Activated CD8-positive, alpha-beta memory T cell treated with anti-CD3 and anti-CD28 coated beads for 4 hours (primary cell): ENCODE data around the gene KCTD16.

Experiments
- DNase-seq, 2 donors: peaks; one replicate each; pipeline ENCODE4 v3.0.0-alpha.2; 2020; ENCODE audit warnings: low read depth in 2 of 2

KCTD16 gene

GRCh38 chr5:144403817-144404420, 233.2 kb downstream of the KCTD16 start:
- no peak for DNase-seq

DNA sequence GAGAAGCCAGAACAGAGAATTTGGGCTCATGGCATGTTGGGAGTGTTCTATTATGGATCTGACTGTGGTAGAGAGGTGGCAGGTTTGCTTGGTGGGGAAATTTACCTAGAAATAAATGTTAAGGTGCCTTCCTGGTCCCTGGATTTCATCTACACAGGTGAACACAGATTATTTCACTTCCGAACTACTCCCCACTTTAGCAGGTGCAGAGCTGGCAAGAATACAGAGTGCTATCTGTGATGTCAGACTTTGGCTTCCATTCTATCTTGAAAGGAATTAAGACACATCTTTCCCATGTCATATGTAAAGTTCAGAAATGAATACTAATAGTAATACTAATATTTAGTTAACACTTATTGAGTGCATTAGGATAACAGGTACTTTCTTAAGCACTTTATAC, 234.0 kb downstream of the KCTD16 start:
- no peak for DNase-seq

- DNase-seq, result no peak
Measured at GRCh38 chr5:144405991-144406390, 235.3 kb downstream of the KCTD16 start.

DNA sequence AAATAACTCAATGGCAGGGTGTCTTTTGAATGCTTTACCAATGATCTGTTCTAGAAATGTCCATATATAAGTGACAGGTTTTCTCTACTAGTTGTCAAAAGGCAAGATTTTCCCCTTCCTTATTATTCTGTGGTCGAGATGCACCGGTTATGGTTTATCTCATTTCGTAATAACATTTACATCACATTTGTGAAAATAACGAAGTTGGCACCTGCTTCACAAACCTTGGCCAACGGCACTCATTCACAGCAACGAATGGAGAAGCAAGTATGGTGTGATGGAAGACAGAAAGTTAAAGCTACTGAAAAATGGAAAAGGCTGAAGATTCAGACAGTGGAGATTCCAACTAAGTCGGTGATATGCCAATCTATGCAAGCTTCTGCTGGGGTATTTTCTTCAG, 235.8 kb downstream of the KCTD16 start:
- no peak for DNase-seq

- DNase-seq, result no peak
Measured at GRCh38 chr5:144414202-144415029, 243.7 kb downstream of the KCTD16 start.

DNA sequence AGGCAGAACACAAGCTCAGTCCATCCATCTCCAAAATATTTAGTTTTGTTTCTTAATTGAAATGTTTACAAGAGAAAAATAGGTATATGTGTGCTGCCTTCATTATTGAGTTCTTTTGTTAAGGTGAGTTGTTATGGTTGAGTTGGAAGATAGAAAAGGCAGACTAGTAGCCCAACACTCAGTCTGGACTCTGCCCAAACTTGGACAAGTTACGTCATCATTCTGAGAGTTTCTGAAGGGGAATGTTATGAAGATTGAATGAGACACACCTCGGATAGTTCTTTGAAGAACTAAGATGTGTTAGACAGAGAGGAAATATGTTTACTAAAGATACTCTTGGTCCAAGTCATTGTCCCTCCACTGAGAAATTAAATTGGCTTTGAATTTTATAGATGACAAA, 245.5 kb downstream of the KCTD16 start:
- DNase-seq, result no peak

DNA sequence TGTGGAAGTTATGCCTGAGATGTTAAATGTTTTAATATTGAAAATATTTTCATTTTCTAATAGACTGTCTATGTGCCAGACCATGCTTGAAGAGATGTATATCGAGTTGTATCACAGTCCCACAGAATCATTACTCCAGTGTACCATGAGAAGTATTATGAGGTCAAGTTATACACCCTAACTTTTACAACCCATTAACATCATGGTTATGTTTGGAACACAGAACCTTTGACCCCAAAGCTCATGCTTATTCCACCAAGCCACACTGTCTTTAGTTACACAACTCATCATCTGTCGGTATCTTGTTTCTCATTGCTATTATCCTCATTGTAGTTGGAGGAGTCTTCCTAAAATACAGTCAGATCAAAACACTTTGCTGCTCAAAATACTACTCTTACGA, 248.0 kb downstream of the KCTD16 start:
- DNase-seq, result no peak

DNA sequence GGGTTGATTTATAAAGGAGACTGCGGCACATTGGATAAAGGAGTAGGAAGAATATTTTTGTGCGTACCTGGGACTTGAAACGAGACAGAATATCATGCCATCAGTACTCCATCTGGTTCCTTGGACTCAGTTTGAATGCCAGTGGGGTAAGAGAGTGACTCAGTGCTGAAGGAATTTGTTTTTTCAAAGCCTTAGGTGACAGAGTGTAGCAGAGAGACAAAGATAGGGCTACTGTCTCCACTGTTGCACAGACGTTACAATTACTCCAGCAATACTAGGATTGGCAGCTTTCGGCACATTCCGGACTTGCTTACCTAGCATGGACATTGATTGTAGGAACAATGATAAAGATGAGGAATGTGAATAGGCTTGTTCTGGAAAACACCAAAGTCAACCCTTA, 250.7 kb downstream of the KCTD16 start:
- no peak for DNase-seq

DNA sequence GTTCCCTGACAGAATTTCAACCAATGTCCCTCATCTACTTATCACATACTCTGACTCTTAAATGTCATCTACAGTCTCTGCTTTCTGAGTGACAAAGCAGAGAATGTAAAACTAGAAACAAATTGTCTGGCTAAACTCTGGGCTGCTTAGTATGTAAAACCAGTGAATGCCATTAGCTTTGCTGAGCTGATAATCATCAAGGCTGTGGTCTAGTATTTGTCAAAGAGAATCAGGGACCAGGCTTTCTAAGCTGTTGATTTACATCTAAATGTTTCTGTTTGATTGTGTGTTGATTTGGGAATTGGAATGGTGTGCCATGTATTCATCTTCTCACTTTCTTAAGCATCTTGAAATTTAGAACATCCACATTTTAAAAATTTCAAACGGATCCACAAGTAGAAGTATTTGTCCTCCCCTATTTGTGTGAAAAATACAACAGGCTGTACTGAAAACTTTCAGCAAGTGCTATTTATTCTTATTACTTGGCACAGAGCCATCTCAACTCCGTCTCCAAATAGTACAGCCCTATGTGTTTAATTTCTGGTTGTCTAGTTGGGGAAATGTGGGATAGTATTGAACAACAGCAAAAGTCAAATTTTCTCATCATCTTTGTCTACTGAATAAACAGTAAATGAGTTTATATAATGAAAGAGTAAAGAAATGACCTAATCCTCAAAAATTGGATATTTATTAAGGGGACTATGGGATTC, 251.5 kb downstream of the KCTD16 start:
- DNase-seq, result no peak

DNA sequence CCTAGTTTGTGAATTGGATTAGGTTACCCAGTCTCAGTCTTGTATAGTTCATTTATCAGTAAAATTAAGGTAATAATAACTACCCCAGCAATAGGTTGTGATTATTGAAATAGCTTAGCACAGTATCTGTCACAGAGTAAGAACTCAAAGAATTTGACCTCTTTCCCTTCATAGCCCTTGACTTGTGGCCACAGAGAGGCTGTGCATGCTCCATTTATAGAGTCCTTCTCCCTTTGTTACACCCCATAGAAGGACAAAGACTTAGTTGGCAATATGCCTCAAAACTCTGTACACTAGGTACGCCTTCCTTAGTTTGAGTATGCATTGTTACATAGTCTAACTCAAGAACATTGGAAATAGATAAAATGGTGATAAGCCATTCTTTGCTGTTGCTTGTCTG, 257.2 kb downstream of the KCTD16 start:
- DNase-seq, result no peak

DNA sequence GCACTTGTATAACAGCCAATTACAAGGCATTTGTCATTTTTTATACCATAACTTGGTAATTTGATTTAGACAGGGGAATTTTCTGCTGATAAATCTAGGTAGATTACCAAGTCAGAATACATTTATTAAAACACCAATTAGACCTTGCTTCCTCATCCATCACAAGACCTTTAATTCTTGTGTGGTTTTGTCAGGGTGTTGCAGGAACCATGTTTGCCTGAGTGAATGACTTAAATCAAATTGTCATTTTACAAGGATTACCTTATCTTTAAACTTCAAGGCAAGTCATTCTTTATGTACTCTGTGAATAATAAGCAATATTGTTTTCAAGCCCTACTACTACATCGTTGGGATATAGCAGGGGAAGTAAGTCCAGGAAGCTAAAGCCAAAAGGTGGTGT, 257.7 kb downstream of the KCTD16 start:
- DNase-seq, result no peak

GRCh38 chr5:144429405-144429804, 258.7 kb downstream of the KCTD16 start:
- no peak for DNase-seq

- no peak for DNase-seq
Measured at GRCh38 chr5:144429905-144430304, 259.2 kb downstream of the KCTD16 start.

DNA sequence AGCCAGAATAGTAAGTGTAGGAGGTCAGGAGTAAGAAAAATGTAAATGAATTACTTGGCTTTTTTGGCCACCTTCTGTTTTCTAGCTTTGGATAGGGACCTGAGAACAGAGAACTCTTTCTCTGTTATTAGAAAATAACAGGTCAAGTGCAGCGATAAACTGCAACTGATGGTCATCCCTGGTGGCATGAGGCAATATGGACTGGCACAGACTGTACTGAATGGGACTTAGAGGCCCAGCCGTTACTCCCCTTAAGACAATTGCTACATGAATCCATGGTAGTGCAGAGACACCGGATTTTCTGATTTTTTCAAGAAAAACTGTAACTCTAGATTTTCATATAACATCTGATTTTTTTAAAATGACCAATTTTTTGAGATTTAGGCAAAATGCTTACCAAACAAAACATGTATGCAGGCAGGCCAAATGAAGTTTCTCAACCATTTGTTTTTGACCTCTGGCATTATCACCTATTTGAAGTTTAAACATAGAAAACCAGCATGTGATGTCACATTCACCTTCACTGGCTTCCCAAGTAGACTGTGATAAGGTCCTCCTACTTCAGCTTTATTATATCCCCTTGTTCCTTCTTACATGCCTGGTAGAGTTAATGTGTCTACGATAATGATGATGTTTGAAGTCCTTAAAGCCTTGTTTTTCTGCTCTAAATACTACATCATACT, 262.6 kb downstream of the KCTD16 start:
- DNase-seq, result no peak

DNA sequence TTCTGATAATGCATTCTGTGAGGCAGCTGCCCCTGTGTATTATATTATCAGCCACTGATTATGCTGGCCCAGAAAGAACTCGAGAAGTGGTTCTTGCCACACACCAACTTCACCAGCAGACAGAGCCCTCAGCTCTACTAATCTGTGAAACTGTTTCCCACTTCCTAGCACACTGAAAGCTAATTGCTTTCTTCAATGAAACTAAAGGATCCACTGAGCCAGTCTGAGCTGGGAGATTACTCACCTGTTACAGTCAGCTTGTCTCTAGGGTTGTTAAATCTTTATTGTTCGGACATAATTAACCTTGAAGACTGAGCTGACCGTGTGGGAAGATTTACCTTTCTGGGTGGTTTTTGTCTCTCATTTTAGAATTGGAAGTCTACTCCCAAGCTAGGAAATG, 263.2 kb downstream of the KCTD16 start:
- DNase-seq, result no peak

DNA sequence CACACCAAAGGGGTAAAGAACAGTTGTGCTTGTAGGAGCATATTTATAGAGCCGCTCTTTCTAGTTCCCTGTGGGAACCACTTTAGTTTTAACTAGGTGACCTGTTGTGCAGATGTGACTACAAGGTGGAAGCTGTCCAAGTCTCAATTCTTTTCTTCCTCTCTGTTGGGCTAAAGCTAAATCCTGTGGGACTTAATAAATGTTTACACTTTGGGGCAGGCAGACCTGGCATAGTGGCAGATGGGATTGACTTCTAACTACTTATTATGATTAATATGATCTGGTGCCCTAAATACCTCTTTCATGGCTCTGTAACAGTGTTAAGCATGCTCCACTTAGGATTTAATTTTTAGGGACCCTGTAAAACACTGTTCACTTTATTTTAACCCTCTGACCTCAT, 265.3 kb downstream of the KCTD16 start:
- no peak for DNase-seq

GRCh38 chr5:144438237-144438636, 267.6 kb downstream of the KCTD16 start:
- DNase-seq, result no peak

- DNase-seq, result no peak
Measured at GRCh38 chr5:144448457-144448856, 277.8 kb downstream of the KCTD16 start.

DNA sequence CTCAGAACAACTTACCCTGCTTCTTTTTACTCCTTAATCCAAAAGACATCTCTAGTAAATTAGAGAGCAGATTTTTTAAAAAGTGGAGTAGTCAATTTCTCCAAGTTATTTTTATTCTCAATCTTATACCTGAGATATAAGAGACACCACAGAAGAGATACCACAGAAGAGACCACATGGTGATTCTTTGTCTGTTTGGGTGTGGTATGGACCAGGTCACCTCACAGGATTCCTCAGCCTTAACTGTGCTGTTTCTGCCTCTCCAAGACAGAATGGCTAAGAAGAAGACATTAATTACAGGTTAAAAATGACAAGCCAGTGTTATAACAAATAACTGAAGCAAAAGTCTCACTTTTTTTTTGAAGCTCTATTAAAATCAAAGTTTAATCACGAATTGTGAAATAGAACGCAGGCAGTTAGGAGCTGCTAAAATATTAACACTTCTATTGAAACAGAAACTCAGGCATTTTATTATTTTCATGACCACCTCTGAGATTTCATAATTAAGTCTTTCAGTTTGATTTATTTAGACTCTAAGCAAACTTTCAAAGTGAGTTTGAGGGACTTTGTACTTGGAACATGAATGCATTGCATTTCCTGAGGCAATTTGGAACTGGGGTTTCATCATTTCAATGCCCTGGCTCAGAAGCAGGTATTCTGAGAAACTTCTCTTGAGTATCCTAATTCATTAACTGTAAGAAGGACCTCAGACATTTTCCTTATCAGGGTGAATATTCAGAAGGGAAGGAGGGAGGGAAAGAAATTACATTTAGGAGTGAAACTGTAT, 280.7 kb downstream of the KCTD16 start:
- no peak for DNase-seq

GRCh38 chr5:144453753-144454152, 283.1 kb downstream of the KCTD16 start:
- no peak for DNase-seq

DNA sequence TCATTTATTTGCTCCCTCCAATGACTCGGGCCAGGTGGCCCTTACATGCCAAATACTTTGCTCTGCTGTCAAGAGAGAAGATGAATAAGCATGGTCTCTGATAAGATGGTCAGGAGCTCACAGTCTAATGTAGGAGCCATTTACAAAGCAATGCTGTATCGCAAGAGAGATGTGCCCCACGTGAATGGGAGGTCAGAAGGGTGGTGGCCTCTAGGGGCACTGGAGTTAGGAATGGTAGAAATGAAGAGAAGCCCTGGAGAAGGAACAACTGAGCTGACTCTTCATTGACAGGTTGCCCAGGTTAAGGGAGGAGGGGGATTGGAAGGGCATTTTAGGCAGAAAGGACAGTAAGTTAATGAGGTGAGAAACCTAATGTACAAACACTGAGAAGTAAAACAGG, 286.5 kb downstream of the KCTD16 start:
- no peak for DNase-seq

DNA sequence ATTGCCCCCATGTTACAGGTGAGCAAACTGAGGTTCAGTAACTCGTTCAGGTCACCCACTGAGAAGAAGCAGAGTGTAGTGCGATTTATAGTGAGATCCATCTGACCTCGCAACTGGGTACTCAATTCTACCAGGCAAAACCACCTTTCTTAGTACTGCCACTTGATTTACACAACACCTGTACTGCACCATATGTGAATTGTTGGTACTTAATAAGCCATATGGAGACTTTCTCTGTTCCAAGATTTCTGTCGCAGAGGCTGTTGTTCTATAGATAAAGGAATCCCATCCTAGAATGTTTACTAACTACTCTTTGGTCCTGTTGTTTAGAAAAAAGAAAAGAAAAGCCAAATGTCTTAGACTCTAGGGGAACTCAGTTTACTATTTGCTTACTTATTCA, 287.5 kb downstream of the KCTD16 start:
- DNase-seq, result no peak
